Panc1 (cell line): ENCODE data around the gene DIAPH2. TPM values are rescaled to one million over a fixed set of nuclear protein-coding genes. Genes with fewer than 3 reads are reported as not detected.

ENCODE experiments used
- ATAC-seq: fragments of 200-7000 bp; cut with Tn5 transposase; 2 replicates; pipeline ENCODE4 v1.9.1; 2020; ENCODE audit warnings: mild to moderate bottlenecking, moderate library complexity
- BruUV-seq: library from RNA; stranded (reverse); fragments of 400-500 nt; replicated peaks from 2 replicates; lab custom pipeline; 2021; lab: Mats Ljungman, UMichigan
- CTCF ChIA-PET: fragments of 300-600 bp; sonication (Branson Sonifier 250); formaldehyde crosslinking; loops from one replicate; lab custom pipeline; 2022; ENCODE audit warnings: antibody characterized with exemption; lab: Charles Lee
- POLR2A ChIA-PET: fragments of 300-600 bp; sonication (Branson Sonifier 250); formaldehyde crosslinking; loops from one replicate; lab custom pipeline; 2022; ENCODE audit warnings: antibody characterized with exemption; lab: Charles Lee
- DNase-seq: peaks from one replicate; pipeline ENCODE4 v3.0.0-alpha.2; 2010; ENCODE audit warnings: low read depth, low spot score
- H3K27ac ChIP-seq: 2 replicates; pipeline ENCODE4 v1.5.1; 2011; ENCODE audit warnings: mild to moderate bottlenecking, low read length, inconsistent platforms
- H3K27me3 ChIP-seq: fragments of 200-500 bp; sonication (Bioruptor generic); 2 replicates; pipeline ENCODE4 v1.6.0; 2014; ENCODE audit warnings: low read length, inconsistent platforms; ENCODE audit not compliant: control insufficient read depth, insufficient read depth
- H3K36me3 ChIP-seq: fragments of 200-500 bp; sonication (Bioruptor generic); 2 replicates; pipeline ENCODE4 v1.5.1; 2014; ENCODE audit warnings: inconsistent platforms, mild to moderate bottlenecking, low read length, moderate library complexity; ENCODE audit not compliant: control insufficient read depth, insufficient read depth
- H3K4me1 ChIP-seq: 2 replicates; pipeline ENCODE4 v1.5.1; 2011; ENCODE audit warnings: inconsistent platforms, mild to moderate bottlenecking, low read length, moderate library complexity; ENCODE audit not compliant: control insufficient read depth, insufficient read depth
- H3K4me3 ChIP-seq, 2 experiments: 2 replicates each; pipeline ENCODE4 v1.5.1; 2011 to 2012; ENCODE audit warnings: low read depth in 2 of 2, low read length in 2 of 2, mild to moderate bottlenecking in 2 of 2, inconsistent platforms in 1 of 2, moderate library complexity in 1 of 2
- H3K9me3 ChIP-seq: fragments of 200-500 bp; sonication (Bioruptor generic); 2 replicates; pipeline ENCODE4 v1.5.1; 2014; ENCODE audit warnings: low read depth, mild to moderate bottlenecking, inconsistent platforms, low read length, moderate library complexity; ENCODE audit not compliant: control insufficient read depth, insufficient read depth
- CTCF ChIP-seq: fragments of 450-650 bp; IDR thresholded peaks from 2 replicates; pipeline ENCODE4 v1.5.1; 2017; ENCODE audit warnings: mild to moderate bottlenecking
- POLR2AphosphoS5 ChIP-seq: IDR thresholded peaks from 2 replicates; pipeline ENCODE4 v1.6.1; 2012; ENCODE audit warnings: mild to moderate bottlenecking, low read depth, low read length, moderate library complexity
- SIN3A ChIP-seq: IDR thresholded peaks from 2 replicates; pipeline ENCODE4 v1.6.1; 2012; ENCODE audit warnings: low read depth, mild to moderate bottlenecking, low read length, moderate library complexity, borderline replicate concordance; ENCODE audit not compliant: insufficient read depth
- TCF7L2 ChIP-seq: IDR thresholded peaks from 2 replicates; pipeline ENCODE4 v1.6.1; 2011; ENCODE audit warnings: mild to moderate bottlenecking, low read depth, low read length, inconsistent platforms
- in situ Hi-C: cut with HindIII; loops from 2 replicates; pipeline ENCODE4 v1.10.0; 2016; ENCODE audit warnings: low sequenced_read_pairs, low pct_unique_long_range_greater_than_20kb
- intact Hi-C: fragments of 100-400 bp; cut with micrococcal nuclease; formaldehyde crosslinking; loops from one replicate; pipeline ENCODE4 v1.10.0; 2022; ENCODE audit not compliant: unreplicated experiment
- total RNA-seq: library from RNA; stranded (reverse); gene quantifications from one replicate; pipeline ENCODE4 v1.2.1, GENCODE V29; 2021; ENCODE audit not compliant: unreplicated experiment
- TF ChIP-seq, protein P1 (sequence below), 2 experiments: IDR thresholded peaks; 2 replicates each; pipeline ENCODE4 v1.6.1; 2011 to 2012; ENCODE audit warnings: low read depth in 2 of 2, control low read depth in 1 of 2, low read length in 1 of 2, mild to moderate bottlenecking in 1 of 2, moderate library complexity in 1 of 2; ENCODE audit not compliant: insufficient read depth in 1 of 2

The DIAPH2 gene
- total RNA-seq, 1 experiment from 2014 or later: 17.0 TPM

DNA sequence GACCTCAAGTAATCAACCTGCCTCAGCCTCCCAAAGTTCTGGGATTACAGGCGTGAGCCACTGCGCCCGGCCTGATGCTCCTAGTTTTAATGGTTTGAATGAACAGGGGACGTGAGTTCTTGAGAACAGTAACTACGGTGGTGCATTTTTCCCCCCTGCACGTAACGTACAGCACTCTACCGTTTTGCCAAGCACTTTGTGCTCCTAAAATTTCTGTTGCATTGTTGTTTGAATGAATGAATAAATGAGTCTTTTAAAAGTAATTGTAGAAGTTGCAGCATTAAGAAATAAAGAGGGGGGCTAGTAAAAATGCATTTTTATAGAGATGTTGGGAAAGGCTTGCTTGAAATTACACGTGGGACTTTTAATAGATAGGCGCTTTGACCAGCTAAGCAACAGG is 199.0 kb downstream of the DIAPH2 start, which contains the start of gene RPA4:
Gene RPA4, plus strand, starts transcription at position 301 of the 400 bp plus-strand sequence. CDS start 403 bp downstream, outside the sequence.
- Histone ChIP-seq H3K36me3 (no peaks in the 10 kb centered on the region), H3K27me3 (no peaks in the 10 kb centered on the region), H3K27ac (no peak within 1 kb of the TSS), H3K4me3 (no peak within 1 kb of the TSS), H3K9me3 (no peaks in the 10 kb centered on the region), H3K4me1 (no peaks in the 10 kb centered on the region)
- DNase-seq (no peak), ATAC-seq (no peak)
- CTCF ChIA-PET: no interaction called here
- in situ Hi-C loops: no loop called here
- intact Hi-C loops: no loop called here
- BruUV-seq: no TSS peak
- TF ChIP-seq POLR2AphosphoS5 (no peak), TCF7L2 (no peak), SIN3A (no peak), CTCF (no peak)
- TF ChIP-seq, protein P1, sequence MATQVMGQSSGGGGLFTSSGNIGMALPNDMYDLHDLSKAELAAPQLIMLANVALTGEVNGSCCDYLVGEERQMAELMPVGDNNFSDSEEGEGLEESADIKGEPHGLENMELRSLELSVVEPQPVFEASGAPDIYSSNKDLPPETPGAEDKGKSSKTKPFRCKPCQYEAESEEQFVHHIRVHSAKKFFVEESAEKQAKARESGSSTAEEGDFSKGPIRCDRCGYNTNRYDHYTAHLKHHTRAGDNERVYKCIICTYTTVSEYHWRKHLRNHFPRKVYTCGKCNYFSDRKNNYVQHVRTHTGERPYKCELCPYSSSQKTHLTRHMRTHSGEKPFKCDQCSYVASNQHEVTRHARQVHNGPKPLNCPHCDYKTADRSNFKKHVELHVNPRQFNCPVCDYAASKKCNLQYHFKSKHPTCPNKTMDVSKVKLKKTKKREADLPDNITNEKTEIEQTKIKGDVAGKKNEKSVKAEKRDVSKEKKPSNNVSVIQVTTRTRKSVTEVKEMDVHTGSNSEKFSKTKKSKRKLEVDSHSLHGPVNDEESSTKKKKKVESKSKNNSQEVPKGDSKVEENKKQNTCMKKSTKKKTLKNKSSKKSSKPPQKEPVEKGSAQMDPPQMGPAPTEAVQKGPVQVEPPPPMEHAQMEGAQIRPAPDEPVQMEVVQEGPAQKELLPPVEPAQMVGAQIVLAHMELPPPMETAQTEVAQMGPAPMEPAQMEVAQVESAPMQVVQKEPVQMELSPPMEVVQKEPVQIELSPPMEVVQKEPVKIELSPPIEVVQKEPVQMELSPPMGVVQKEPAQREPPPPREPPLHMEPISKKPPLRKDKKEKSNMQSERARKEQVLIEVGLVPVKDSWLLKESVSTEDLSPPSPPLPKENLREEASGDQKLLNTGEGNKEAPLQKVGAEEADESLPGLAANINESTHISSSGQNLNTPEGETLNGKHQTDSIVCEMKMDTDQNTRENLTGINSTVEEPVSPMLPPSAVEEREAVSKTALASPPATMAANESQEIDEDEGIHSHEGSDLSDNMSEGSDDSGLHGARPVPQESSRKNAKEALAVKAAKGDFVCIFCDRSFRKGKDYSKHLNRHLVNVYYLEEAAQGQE (IDR thresholded peaks at IDR 0.05; ENCODE audit: insufficient read depth in 1 of 2, low read depth in 2 of 2, low read length in 1 of 2): no peak
- POLR2A ChIA-PET: no interaction called here

DNA sequence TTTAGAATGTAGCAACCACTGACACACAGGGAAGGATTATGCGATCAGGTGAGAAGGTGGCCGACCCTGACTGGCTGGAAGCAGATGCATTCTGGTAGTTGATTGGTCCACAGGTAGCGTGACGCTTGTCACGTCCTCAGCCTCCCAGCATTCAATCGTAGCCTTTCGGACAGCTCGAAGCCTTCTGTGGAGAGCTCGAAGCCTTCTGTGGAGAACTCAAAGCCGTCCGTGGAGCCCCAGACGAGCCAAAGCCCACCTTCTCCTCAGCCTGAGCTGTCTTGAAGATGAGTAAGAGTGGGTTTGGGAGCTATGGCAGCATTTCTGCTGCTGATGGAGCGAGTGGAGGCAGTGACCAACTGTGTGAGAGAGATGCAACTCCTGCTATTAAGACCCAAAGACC is 199.4 kb downstream of the DIAPH2 start:
- intact Hi-C loops (no loop called here), in situ Hi-C loops (no loop called here)
- no peak for DNase-seq
- Histone ChIP-seq H3K27ac (no peak overlapping the region), H3K4me1 (no peaks in the 10 kb centered on the region), H3K4me3 (no peak overlapping the region), H3K36me3 (no peaks in the 10 kb centered on the region), H3K9me3 (no peaks in the 10 kb centered on the region), H3K27me3 (no peaks in the 10 kb centered on the region)
- TF ChIP-seq, protein P1 (IDR thresholded peaks at IDR 0.05; ENCODE audit: insufficient read depth in 1 of 2, low read depth in 2 of 2, low read length in 1 of 2): no peak
- no peak for TF ChIP-seq SIN3A
- TF ChIP-seq TCF7L2: no peak
- TF ChIP-seq POLR2AphosphoS5: no peak
- TF ChIP-seq CTCF: no peak
- BruUV-seq: no TSS peak
- ATAC-seq: no peak
- ChIA-PET POLR2A (no interaction called here), CTCF (no interaction called here)
